ENCODE data around the gene GPC5.
"Not testable (repeated sequence)": the region's sequence is repeated elsewhere in the genome, so short reads cannot be mapped to it uniquely, and the experiment has no call there.

GPC5 gene

DNA sequence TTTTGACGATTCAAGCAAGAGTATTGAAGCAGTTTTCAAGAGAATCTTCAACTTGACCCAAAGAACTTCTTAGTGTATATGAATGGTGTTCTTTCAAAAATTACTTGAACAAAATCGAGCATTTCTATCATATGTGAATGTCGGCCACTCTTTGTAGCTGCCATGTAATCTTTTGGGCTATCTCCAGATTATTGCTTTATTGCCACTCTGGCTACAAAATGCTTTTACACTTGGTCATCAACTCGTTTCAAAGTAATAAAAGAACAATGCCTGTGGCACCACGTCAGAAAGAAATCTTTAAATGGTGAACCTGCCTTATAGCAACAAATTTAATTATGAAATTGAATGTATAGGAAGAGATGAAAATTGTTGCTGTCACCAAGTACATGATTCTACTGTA, 834.5 kb downstream of the GPC5 start:
- Mint-ChIP-seq H3K9me3 (no peaks in the 10 kb centered on the region), H3K4me1 (no peaks in the 10 kb centered on the region), H3K4me3 (no peak overlapping the region), H3K27me3 (no peaks in the 10 kb centered on the region), H3K27ac (no peak overlapping the region)
- ATAC-seq (no peak), DNase-seq (no peak)

GRCh38 chr13:92251671-92252210, 853.3 kb downstream of the GPC5 start:
- Mint-ChIP-seq H3K27ac (no peak overlapping the region), H3K4me1 (no peaks in the 10 kb centered on the region), H3K4me3 (no peak overlapping the region), H3K9me3 (peaks cover 0 to 9% of the 10 kb centered on the region in 2 donors), H3K27me3 (no peaks in the 10 kb centered on the region)
- no peak for ATAC-seq
- DNase-seq = no peak

- DNase-seq = no peak
- Mint-ChIP-seq H3K9me3 (peaks cover 0 to 9% of the 10 kb centered on the region in 2 donors), H3K27me3 (no peaks in the 10 kb centered on the region), H3K4me1 (no peaks in the 10 kb centered on the region), H3K27ac (no peak overlapping the region), H3K4me3 (no peak overlapping the region)
- ATAC-seq = no peak
Measured at GRCh38 chr13:92255526-92255925, 857.1 kb downstream of the GPC5 start.

GRCh38 chr13:92256211-92256610, 857.8 kb downstream of the GPC5 start:
- Mint-ChIP-seq H3K9me3 (peaks cover 0 to 9% of the 10 kb centered on the region in 2 donors), H3K27ac (no peak overlapping the region), H3K4me1 (no peaks in the 10 kb centered on the region), H3K27me3 (no peaks in the 10 kb centered on the region), H3K4me3 (no peak overlapping the region)
- ATAC-seq = no peak
- DNase-seq = no peak

- H3K4me3 Mint-ChIP-seq = no peak overlapping the region
- ATAC-seq (no peak), DNase-seq (no peak)
- no peaks in the 10 kb centered on the region for H3K9me3 Mint-ChIP-seq
- H3K4me1 Mint-ChIP-seq = no peaks in the 10 kb centered on the region
- no peaks in the 10 kb centered on the region for H3K27me3 Mint-ChIP-seq
- no peak overlapping the region for H3K27ac Mint-ChIP-seq
Measured at GRCh38 chr13:92259046-92259445, 860.6 kb downstream of the GPC5 start.

- H3K9me3 Mint-ChIP-seq = no peaks in the 10 kb centered on the region
- H3K27me3 Mint-ChIP-seq = no peaks in the 10 kb centered on the region
- H3K4me1 Mint-ChIP-seq = no peaks in the 10 kb centered on the region
- H3K4me3 Mint-ChIP-seq = no peak overlapping the region
- no peak overlapping the region for H3K27ac Mint-ChIP-seq
- ATAC-seq (no peak), DNase-seq (no peak)
Measured at GRCh38 chr13:92259523-92259922, 861.1 kb downstream of the GPC5 start.

- Mint-ChIP-seq H3K9me3 (no peaks in the 10 kb centered on the region), H3K4me3 (no peak overlapping the region), H3K27ac (no peak overlapping the region), H3K27me3 (no peaks in the 10 kb centered on the region), H3K4me1 (no peaks in the 10 kb centered on the region)
- DNase-seq = no peak
- ATAC-seq = no peak
Measured at GRCh38 chr13:92260363-92260762, 861.9 kb downstream of the GPC5 start.

DNA sequence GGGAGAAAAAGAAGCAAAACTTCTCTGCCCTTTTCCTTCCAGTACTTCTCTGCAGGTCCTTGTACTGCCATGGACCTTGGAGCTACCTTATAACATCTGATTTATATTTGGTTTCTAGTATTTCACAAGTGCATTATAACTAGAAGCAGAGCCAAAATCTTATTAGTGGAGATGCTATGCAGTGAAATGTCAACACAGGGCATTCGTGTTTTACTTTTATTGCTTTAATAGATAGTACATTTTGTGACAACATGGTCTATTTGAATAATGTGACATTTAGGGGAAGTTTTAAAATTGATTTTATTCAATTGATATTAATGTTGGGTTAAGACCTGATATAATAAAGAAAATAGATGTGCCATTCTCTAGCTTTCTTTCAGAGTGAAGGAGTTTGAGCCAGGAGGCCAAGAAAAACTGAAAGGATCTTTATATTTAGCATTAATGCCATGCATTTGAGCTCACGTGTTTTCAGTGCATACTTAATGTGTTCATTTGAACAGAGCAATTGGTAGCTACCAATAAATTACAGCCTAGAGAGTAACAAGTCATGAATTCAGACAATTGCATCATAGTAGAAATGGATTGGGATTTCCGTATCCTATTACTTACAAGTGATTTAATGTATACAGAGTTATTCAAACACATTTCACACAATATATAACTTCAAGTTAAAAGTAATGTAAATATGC, 863.8 kb downstream of the GPC5 start:
- H3K4me3 Mint-ChIP-seq = no peak overlapping the region
- H3K9me3 Mint-ChIP-seq = no peaks in the 10 kb centered on the region
- no peak for ATAC-seq
- H3K4me1 Mint-ChIP-seq = no peaks in the 10 kb centered on the region
- no peaks in the 10 kb centered on the region for H3K27me3 Mint-ChIP-seq
- H3K27ac Mint-ChIP-seq = no peak overlapping the region
- DNase-seq = no peak

- no peak overlapping the region for H3K4me3 Mint-ChIP-seq
- H3K27me3 Mint-ChIP-seq = no peaks in the 10 kb centered on the region
- H3K4me1 Mint-ChIP-seq = no peaks in the 10 kb centered on the region
- no peaks in the 10 kb centered on the region for H3K9me3 Mint-ChIP-seq
- DNase-seq (no peak), ATAC-seq (no peak)
- no peak overlapping the region for H3K27ac Mint-ChIP-seq
Measured at GRCh38 chr13:92265408-92265807, 867.0 kb downstream of the GPC5 start.

GRCh38 chr13:92270990-92271389, 872.6 kb downstream of the GPC5 start:
- no peaks in the 10 kb centered on the region for H3K4me1 Mint-ChIP-seq
- H3K27me3 Mint-ChIP-seq = no peaks in the 10 kb centered on the region
- H3K4me3 Mint-ChIP-seq = no peak overlapping the region
- DNase-seq = no peak
- H3K9me3 Mint-ChIP-seq = no peaks in the 10 kb centered on the region
- no peak overlapping the region for H3K27ac Mint-ChIP-seq
- ATAC-seq = no peak

DNA sequence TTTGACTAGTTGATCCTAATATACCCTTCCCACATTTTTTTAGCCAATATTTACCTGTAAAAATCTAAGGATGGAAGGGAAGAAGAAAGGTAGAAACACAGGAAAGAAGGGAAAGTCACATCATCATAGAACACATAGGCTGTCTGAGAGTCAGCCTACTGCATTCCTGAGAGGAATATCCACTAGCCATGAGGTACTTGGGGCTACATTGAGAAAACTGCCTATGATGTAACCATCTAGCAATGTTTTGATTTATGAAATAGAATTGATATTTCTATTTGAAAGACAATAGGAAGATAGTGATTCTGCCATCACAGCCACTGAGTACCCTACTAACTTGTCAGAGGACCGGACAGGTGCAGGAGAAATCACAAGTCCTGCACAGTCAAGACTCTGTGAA, 873.8 kb downstream of the GPC5 start:
- no peak for ATAC-seq

DNA sequence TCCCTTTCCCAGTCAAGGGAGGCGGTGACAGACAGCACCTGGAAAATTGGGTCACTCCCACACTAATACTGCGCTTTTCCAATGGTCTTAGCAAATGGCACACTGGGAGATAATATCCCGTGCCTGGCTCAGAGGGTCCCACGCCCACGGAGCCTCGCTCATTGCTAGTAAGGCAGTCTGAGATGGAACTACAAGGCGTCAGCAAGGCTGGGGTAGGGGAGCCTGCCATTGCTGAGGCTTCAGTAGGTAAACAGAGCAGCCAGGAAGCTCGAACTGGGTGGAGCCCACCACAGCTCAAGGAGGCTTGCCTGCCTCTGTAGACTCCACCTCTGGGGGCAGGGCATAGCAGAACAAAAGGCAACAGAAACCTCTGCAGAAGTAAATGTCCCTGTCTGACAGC, 882.6 kb downstream of the GPC5 start:
- H3K27ac Mint-ChIP-seq, H3K4me1 Mint-ChIP-seq, H3K4me3 Mint-ChIP-seq, DNase-seq, ATAC-seq, H3K27me3 Mint-ChIP-seq: not testable (repeated sequence)
- H3K9me3 Mint-ChIP-seq = peaks cover 9 to 15% of the 10 kb centered on the region in 2 donors

More for the DNA sequence above, 873.8 kb downstream of the GPC5 start:
- no peak overlapping the region for H3K27ac Mint-ChIP-seq
- no peak overlapping the region for H3K4me3 Mint-ChIP-seq
- no peaks in the 10 kb centered on the region for H3K27me3 Mint-ChIP-seq
- no peak for DNase-seq
- H3K4me1 Mint-ChIP-seq = no peaks in the 10 kb centered on the region
- no peaks in the 10 kb centered on the region for H3K9me3 Mint-ChIP-seq

- H3K27ac Mint-ChIP-seq, DNase-seq, H3K4me3 Mint-ChIP-seq, ATAC-seq, H3K27me3 Mint-ChIP-seq, H3K4me1 Mint-ChIP-seq: not testable (repeated sequence)
- H3K9me3 Mint-ChIP-seq = peaks cover 17 to 18% of the 10 kb centered on the region in 2 donors
Measured at GRCh38 chr13:92290718-92291307, 892.4 kb downstream of the GPC5 start.

DNA sequence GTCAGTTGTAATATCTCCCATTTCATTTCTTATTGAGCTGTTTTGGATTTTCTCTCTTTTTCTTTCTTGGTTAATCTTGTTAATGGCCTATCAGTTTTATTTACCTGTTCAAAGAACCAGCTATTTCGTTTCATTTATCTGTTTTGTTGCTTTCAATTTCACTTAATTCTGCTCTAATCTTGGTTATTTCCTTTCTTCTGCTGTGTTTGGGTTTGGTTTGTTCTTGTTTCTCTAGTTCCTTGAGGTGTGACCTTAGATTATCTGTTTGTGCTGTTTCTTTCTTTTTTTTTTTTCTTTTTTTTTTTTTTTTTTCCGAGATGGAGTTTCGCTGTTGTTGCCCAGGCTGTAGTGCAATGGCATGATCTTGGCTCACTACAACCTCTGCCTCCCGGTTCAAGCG, 896.1 kb downstream of the GPC5 start:
- peaks cover 9 to 17% of the 10 kb centered on the region in 2 donors for H3K9me3 Mint-ChIP-seq
- not testable (repeated sequence) for DNase-seq, H3K27me3 Mint-ChIP-seq, H3K27ac Mint-ChIP-seq, ATAC-seq, H3K4me3 Mint-ChIP-seq, H3K4me1 Mint-ChIP-seq

- peaks cover 9 to 10% of the 10 kb centered on the region in 2 donors for H3K9me3 Mint-ChIP-seq
- not testable (repeated sequence) for H3K27ac Mint-ChIP-seq, H3K27me3 Mint-ChIP-seq, DNase-seq, ATAC-seq, H3K4me3 Mint-ChIP-seq, H3K4me1 Mint-ChIP-seq
Measured at GRCh38 chr13:92296154-92296671, 897.8 kb downstream of the GPC5 start.

Data from stimulated activated naive CD8-positive, alpha-beta T cell treated with anti-CD3 and anti-CD28 coated beads, Interleukin-15, amount 100 ng/mL, for 72 hours (primary cell).